IMR-90 (cell line): ENCODE data around the gene HERPUD1. TPM values are rescaled to one million over a fixed set of nuclear protein-coding genes. Genes with fewer than 3 reads are reported as not detected.

ENCODE experiments used
- ATAC-seq: fragments of 200-7000 bp; cut with Tn5 transposase; 2 replicates; pipeline ENCODE4 v1.9.1; 2020; ENCODE audit warnings: low read depth, mild to moderate bottlenecking, moderate library complexity
- BruUV-seq: library from RNA; stranded (reverse); fragments of 400-500 nt; replicated peaks from 2 replicates; lab custom pipeline; 2021; lab: Mats Ljungman, UMichigan
- CTCF ChIA-PET: fragments of 300-600 bp; formaldehyde crosslinking; extraction: SDS; loops from one replicate; lab custom pipeline; 2021; ENCODE audit warnings: antibody characterized with exemption; lab: Yijun Ruan, JAX
- POLR2A ChIA-PET: fragments of 300-600 bp; sonication (Branson Sonifier 250); formaldehyde crosslinking; loops from one replicate; lab custom pipeline; 2022; ENCODE audit warnings: antibody characterized with exemption; ENCODE audit not compliant: unreplicated experiment; lab: Charles Lee
- DNase-seq: peaks from one replicate; pipeline ENCODE4 v3.0.0; 2013
- H2AFZ ChIP-seq: replicated peaks from 2 replicates; pipeline ENCODE3; 2013; ENCODE audit warnings: low read length, mild to moderate bottlenecking; ENCODE audit not compliant: poor library complexity
- H2AK5ac ChIP-seq: 2 replicates; pipeline ENCODE4 v1.6.1; 2013; ENCODE audit warnings: low read depth, low read length, inconsistent platforms
- H2AK9ac ChIP-seq: replicated peaks from 2 replicates; pipeline ENCODE3; 2013; ENCODE audit warnings: mild to moderate bottlenecking, low read depth, low read length, moderate library complexity; ENCODE audit not compliant: poor library complexity
- H2BK120ac ChIP-seq: 2 replicates; pipeline ENCODE4 v1.6.1; 2013; ENCODE audit warnings: low read depth, low read length, inconsistent platforms
- H2BK15ac ChIP-seq: 3 replicates; pipeline ENCODE4 v1.6.1; 2013; ENCODE audit warnings: low read depth, low read length, inconsistent platforms
- H2BK20ac ChIP-seq: 2 replicates; pipeline ENCODE4 v1.6.1; 2013; ENCODE audit warnings: low read depth, mild to moderate bottlenecking, inconsistent platforms, low read length, moderate library complexity
- H2BK5ac ChIP-seq: 2 replicates; pipeline ENCODE4 v1.6.1; 2013; ENCODE audit warnings: mild to moderate bottlenecking, low read depth, low read length, inconsistent platforms; ENCODE audit not compliant: poor library complexity, severe bottlenecking
- H3K14ac ChIP-seq: replicated peaks from 2 replicates; pipeline ENCODE4 v1.6.1; 2013; ENCODE audit warnings: low read depth, low read length, inconsistent platforms
- H3K18ac ChIP-seq: 2 replicates; pipeline ENCODE4 v1.6.1; 2013; ENCODE audit warnings: low read depth, low read length, control low read depth
- H3K23ac ChIP-seq: 2 replicates; pipeline ENCODE4 v1.6.1; 2013; ENCODE audit warnings: low read depth, low read length, inconsistent platforms
- H3K27ac ChIP-seq: 2 replicates; pipeline ENCODE4 v1.5.1; 2013; ENCODE audit warnings: mild to moderate bottlenecking, control low read depth, low read length; ENCODE audit not compliant: insufficient read depth
- H3K27me3 ChIP-seq: 2 replicates; pipeline ENCODE4 v1.6.1; 2013; ENCODE audit warnings: low read length; ENCODE audit not compliant: control insufficient read depth, insufficient read depth
- H3K36me3 ChIP-seq: 2 replicates; pipeline ENCODE4 v1.6.1; 2013; ENCODE audit warnings: low read length, mixed read lengths; ENCODE audit not compliant: control insufficient read depth, insufficient read depth
- H3K4ac ChIP-seq: 2 replicates; pipeline ENCODE4 v1.6.1; 2013; ENCODE audit warnings: low read depth, low read length, inconsistent platforms
- H3K4me1 ChIP-seq: 2 replicates; pipeline ENCODE4 v1.6.1; 2013; ENCODE audit warnings: low read length, mixed read lengths; ENCODE audit not compliant: control insufficient read depth, insufficient read depth
- H3K4me2 ChIP-seq: 2 replicates; pipeline ENCODE4 v1.6.1; 2013; ENCODE audit warnings: low read depth, mild to moderate bottlenecking, control low read depth, low read length, moderate library complexity
- H3K4me3 ChIP-seq: 2 replicates; pipeline ENCODE4 v1.5.1; 2013; ENCODE audit warnings: low read depth, mild to moderate bottlenecking, control low read depth, low read length, moderate library complexity; ENCODE audit not compliant: insufficient read depth
- H3K56ac ChIP-seq: 2 replicates; pipeline ENCODE4 v1.6.1; 2013; ENCODE audit warnings: low read length, inconsistent platforms; ENCODE audit not compliant: insufficient read depth; ENCODE audit errors: extremely low read depth
- H3K79me1 ChIP-seq, 2 experiments: 2 replicates each; pipeline ENCODE4 v1.6.1; 2013; ENCODE audit warnings: low read length in 2 of 2, inconsistent platforms in 1 of 2, low read depth in 1 of 2
- H3K9ac ChIP-seq: 2 replicates; pipeline ENCODE4 v1.6.1; 2013; ENCODE audit warnings: low read depth, low read length, control low read depth
- H3K9me1 ChIP-seq: 2 replicates; pipeline ENCODE4 v1.6.1; 2013; ENCODE audit warnings: low read length, inconsistent platforms; ENCODE audit not compliant: insufficient read depth
- H3K9me3 ChIP-seq: 2 replicates; pipeline ENCODE4 v1.6.1; 2013; ENCODE audit warnings: low read length; ENCODE audit not compliant: control insufficient read depth, insufficient read depth
- H4K20me1 ChIP-seq: 2 replicates; pipeline ENCODE4 v1.6.1; 2013; ENCODE audit warnings: low read length, inconsistent platforms; ENCODE audit not compliant: insufficient read depth
- H4K5ac ChIP-seq: 2 replicates; pipeline ENCODE4 v1.6.1; 2013; ENCODE audit warnings: mild to moderate bottlenecking, low read depth, low read length, control low read depth
- H4K8ac ChIP-seq, 2 experiments: 2 replicates each; pipeline ENCODE4 v1.6.1; 2013; ENCODE audit warnings: low read depth in 2 of 2, low read length in 2 of 2, control low read depth in 1 of 2, inconsistent platforms in 1 of 2
- H4K91ac ChIP-seq: 2 replicates; pipeline ENCODE4 v1.6.1; 2013; ENCODE audit warnings: low read depth, low read length, inconsistent platforms; ENCODE audit not compliant: insufficient read depth
- CEBPB ChIP-seq: IDR thresholded peaks from 2 replicates; pipeline ENCODE4 v1.6.1; 2012; ENCODE audit warnings: low read depth, low read length, improper control_type of control experiment
- WGBS, 2 experiments: methylation state at CpG; one replicate each; pipeline versions ENCODE4 v1.1.5 to v1.1.7; 2013; ENCODE audit warnings: missing lambda C conversion rate in 2 of 2; ENCODE audit not compliant: insufficient read length in 1 of 2; ENCODE audit errors: extremely low coverage in 2 of 2; 5-methylcytosine and 5-hydroxymethylcytosine counted together
- dilution Hi-C: fragments of 300-500 bp; cut with HindIII; formaldehyde crosslinking; loops from one replicate; pipeline ENCODE4 v1.14.3; 2018; ENCODE audit warnings: low sequenced_read_pairs; ENCODE audit not compliant: unreplicated experiment
- in situ Hi-C: fragments of 300-500 bp; cut with MboI; formaldehyde crosslinking; loops from 3 replicates; pipeline ENCODE4 v1.14.3; 2019; ENCODE audit warnings: low sequenced_read_pairs, inconsistent platforms, mixed read lengths
- intact Hi-C: fragments of 100-400 bp; cut with micrococcal nuclease; formaldehyde crosslinking; loops from 2 replicates; pipeline ENCODE4 v1.10.0; 2022
- polyA plus RNA-seq, 3 experiments: library from polyadenylated mRNA; depleted of rRNA; stranded (reverse); fragments of >200 nt; gene quantifications; 2 replicates each; pipeline ENCODE4 v1.2.3, GENCODE V29; 2012; ENCODE audit warnings: low replicate concordance in 1 of 3
- total RNA-seq: library from RNA; depleted of rRNA; stranded (reverse); fragments of >200 nt; gene quantifications from 2 replicates; pipeline ENCODE4 v1.2.3, GENCODE V29; 2012

Gene HERPUD1
- total and polyA plus RNA-seq, 2 of the 4 experiments (the other 2 are of a cell fraction) = 130 to 148 TPM

GRCh38 chr16:56918467-56919012 lies 13.4 kb upstream of the HERPUD1 start:
- H3K23ac ChIP-seq = no peak overlapping the region
- H3K4me2 ChIP-seq = no peak overlapping the region
- H3K79me1 ChIP-seq = no peaks in the 10 kb centered on the region
- no peak overlapping the region for H2BK5ac ChIP-seq
- H3K4me3 ChIP-seq = no peak overlapping the region
- H2BK20ac ChIP-seq = no peak overlapping the region
- no peak overlapping the region for H4K8ac ChIP-seq
- POLR2A ChIA-PET = no interaction called here
- no peak overlapping the region for H2AFZ ChIP-seq
- DNase-seq (no peak), ATAC-seq (no peak)
- no peak overlapping the region for H3K14ac ChIP-seq
- no peaks in the 10 kb centered on the region for H3K36me3 ChIP-seq
- CTCF ChIA-PET = no interaction called here
- intact Hi-C loops = no loop called here
- H3K9me1 ChIP-seq = peaks cover 3% of the 10 kb centered on the region
- H2AK5ac ChIP-seq = no peak overlapping the region
- H4K91ac ChIP-seq = no peak overlapping the region
- H2BK15ac ChIP-seq = no peak overlapping the region
- H3K56ac ChIP-seq = no peak overlapping the region
- in situ Hi-C loops = no loop called here
- dilution Hi-C loops = no loop called here
- H3K4me1 ChIP-seq = peaks cover 2% of the 10 kb centered on the region; the same call in 1 of the 2 replicates
- no peak overlapping the region for H3K27ac ChIP-seq
- WGBS, 2 experiments = 81% methylated on average over 6 of the region's 12 CpGs; no CpG with 5 or more reads in 1 of the 2 experiments
- H4K20me1 ChIP-seq = no peaks in the 10 kb centered on the region
- no TSS peak for BruUV-seq
- H3K9me3 ChIP-seq = no peaks in the 10 kb centered on the region
- no peak overlapping the region for H3K18ac ChIP-seq
- TF ChIP-seq CEBPB = no peak
- no peak overlapping the region for H3K9ac ChIP-seq
- peaks cover 21% of the 10 kb centered on the region for H3K27me3 ChIP-seq
- no peak overlapping the region for H2AK9ac ChIP-seq
- H4K5ac ChIP-seq = no peak overlapping the region
- H3K4ac ChIP-seq = no peak overlapping the region
- H2BK120ac ChIP-seq = no peak overlapping the region
